Loucy (cell line): ENCODE measurements around the gene BHMT.
A peak's percentile ranks its signal among the peaks of the same experiment; 100 is the strongest.

ENCODE experiments used
- H2AFZ ChIP-seq: fragments of 200-600 bp; sonication (generic); 2 replicates; pipeline ENCODE4 v1.6.0; 2016; ENCODE audit warnings: antibody characterized with exemption, mild to moderate bottlenecking, low read length, moderate library complexity
- H3F3A ChIP-seq: fragments of 200-600 bp; 2 replicates; pipeline ENCODE4 v1.6.0; 2016; ENCODE audit warnings: antibody characterized with exemption, low read depth, mild to moderate bottlenecking
- H3K27me3 ChIP-seq: fragments of 200-600 bp; sonication (generic); 2 replicates; pipeline ENCODE4 v1.6.1; 2014; ENCODE audit warnings: low read length, mild to moderate bottlenecking; ENCODE audit not compliant: insufficient read depth, poor library complexity, severe bottlenecking
- H3K36me3 ChIP-seq: fragments of 200-600 bp; sonication (generic); 2 replicates; pipeline ENCODE4 v1.6.1; 2016; ENCODE audit warnings: low read length; ENCODE audit not compliant: insufficient read depth
- H3K4me1 ChIP-seq: fragments of 200-600 bp; sonication (generic); 2 replicates; pipeline ENCODE4 v1.5.1; 2014; ENCODE audit warnings: low read length, mild to moderate bottlenecking; ENCODE audit not compliant: insufficient read depth, poor library complexity, severe bottlenecking
- H3K4me2 ChIP-seq: fragments of 200-600 bp; sonication (generic); 2 replicates; pipeline ENCODE4 v1.6.0; 2014; ENCODE audit warnings: antibody characterized with exemption, low read length, low read depth, mild to moderate bottlenecking; ENCODE audit not compliant: poor library complexity, severe bottlenecking
- H3K4me3 ChIP-seq: fragments of 200-600 bp; sonication (generic); 2 replicates; pipeline ENCODE4 v1.5.1; 2014; ENCODE audit warnings: low read length, mild to moderate bottlenecking, mixed read lengths; ENCODE audit not compliant: poor library complexity, severe bottlenecking
- H3K79me2 ChIP-seq: fragments of 200-600 bp; sonication (generic); 2 replicates; pipeline ENCODE4 v1.6.1; 2014; ENCODE audit warnings: low read length; ENCODE audit not compliant: insufficient read depth
- H3K9ac ChIP-seq: fragments of 200-600 bp; sonication (generic); 2 replicates; pipeline ENCODE4 v1.6.0; 2014; ENCODE audit warnings: mild to moderate bottlenecking, low read depth, low read length, moderate library complexity; ENCODE audit not compliant: poor library complexity, severe bottlenecking
- H3K9me2 ChIP-seq: fragments of 200-600 bp; sonication (generic); replicated peaks from 2 replicates; pipeline ENCODE4 v1.6.1; 2016; ENCODE audit warnings: low read depth, low read length, mixed read lengths
- H3K9me3 ChIP-seq: fragments of 200-600 bp; sonication (generic); 2 replicates; pipeline ENCODE4 v1.6.1; 2014; ENCODE audit warnings: mild to moderate bottlenecking, antibody characterized with exemption, low read length, low read depth; ENCODE audit not compliant: insufficient read depth
- H4K20me1 ChIP-seq: fragments of 200-600 bp; sonication (generic); 2 replicates; pipeline ENCODE4 v1.6.0; 2014; ENCODE audit warnings: antibody characterized with exemption, low read length, mild to moderate bottlenecking; ENCODE audit not compliant: insufficient read depth, poor library complexity, severe bottlenecking
- CTCF ChIP-seq: fragments of 200-600 bp; sonication (generic); conservative IDR thresholded peaks from 2 replicates; pipeline ENCODE4 v1.5.1; 2014; ENCODE audit warnings: mild to moderate bottlenecking, antibody characterized with exemption, low read length
- EZH2phosphoT487 ChIP-seq: fragments of 200-600 bp; IDR thresholded peaks from 2 replicates; pipeline ENCODE4 v1.6.1; 2018; ENCODE audit warnings: antibody characterized with exemption, mild to moderate bottlenecking, moderate library complexity, borderline replicate concordance

BHMT gene

GRCh38 chr5:79091064-79091463 lies 20.5 kb upstream of the BHMT start:
- Histone ChIP-seq H3K9ac (no peak overlapping the region), H3K79me2 (no peaks in the 10 kb centered on the region), H3K4me1 (peaks cover 3% of the 10 kb centered on the region), H3K27me3 (no peaks in the 10 kb centered on the region), H4K20me1 (no peaks in the 10 kb centered on the region), H3K9me3 (no peaks in the 10 kb centered on the region), H3K36me3 (no peaks in the 10 kb centered on the region), H3K4me3 (no peak overlapping the region), H3K9me2 (no peaks in the 10 kb centered on the region), H3F3A (no peaks in the 10 kb centered on the region), H2AFZ (no peak overlapping the region), H3K4me2 (no peak overlapping the region)
- TF ChIP-seq CTCF, result no peak
- no peak for TF ChIP-seq EZH2phosphoT487

GRCh38 chr5:79093762-79094161 lies 17.8 kb upstream of the BHMT start:
- Histone ChIP-seq H3F3A (no peaks in the 10 kb centered on the region), H3K9me2 (no peaks in the 10 kb centered on the region), H4K20me1 (no peaks in the 10 kb centered on the region), H3K36me3 (no peaks in the 10 kb centered on the region), H3K79me2 (no peaks in the 10 kb centered on the region), H3K9ac (no peak overlapping the region), H3K9me3 (no peaks in the 10 kb centered on the region), H3K4me2 (no peak overlapping the region), H3K27me3 (no peaks in the 10 kb centered on the region), H3K4me1 (peaks cover 3% of the 10 kb centered on the region), H3K4me3 (no peak overlapping the region), H2AFZ (no peak overlapping the region)
- no peak for TF ChIP-seq EZH2phosphoT487
- TF ChIP-seq CTCF, result no peak

- Histone ChIP-seq H3K9me2 (no peaks in the 10 kb centered on the region), H3K4me2 (no peak overlapping the region), H4K20me1 (no peaks in the 10 kb centered on the region), H3F3A (no peaks in the 10 kb centered on the region), H2AFZ (peak overlapping the region; percentile 83), H3K9ac (no peak overlapping the region), H3K79me2 (no peaks in the 10 kb centered on the region), H3K36me3 (no peaks in the 10 kb centered on the region), H3K27me3 (no peaks in the 10 kb centered on the region), H3K4me1 (peaks cover 48% of the 10 kb centered on the region), H3K9me3 (no peaks in the 10 kb centered on the region), H3K4me3 (no peak overlapping the region)
- peak; percentile 59 for TF ChIP-seq CTCF
- no peak for TF ChIP-seq EZH2phosphoT487
These were observed 5.7 kb upstream of the BHMT start for GRCh38 chr5:79105868-79106267.
